Skeletal muscle tissue (tissue), 4 donors: Measurements from ENCODE around the gene SFT2D1. TPM values are rescaled to one million over a fixed set of nuclear protein-coding genes. Genes with fewer than 3 reads are reported as not detected.
"Not testable (repeated sequence)": the region's sequence is repeated elsewhere in the genome, so short reads cannot be mapped to it uniquely, and the experiment has no call there.

Source experiments
- H3K27ac ChIP-seq: one replicate; pipeline ENCODE4 v1.7.0; 2013; ENCODE audit warnings: mild to moderate bottlenecking, low read depth, low read length, inconsistent platforms
- H3K27me3 ChIP-seq, 3 donors: one replicate each; pipeline ENCODE4 v1.7.0; 2013; ENCODE audit warnings: low read length in 3 of 3; ENCODE audit not compliant: control insufficient read depth in 3 of 3, insufficient read depth in 3 of 3
- H3K36me3 ChIP-seq, 3 donors: one replicate each; pipeline ENCODE4 v1.7.0; 2013; ENCODE audit warnings: low read length in 3 of 3; ENCODE audit not compliant: control insufficient read depth in 3 of 3, insufficient read depth in 3 of 3
- H3K4me1 ChIP-seq, 3 donors: one replicate each; pipeline ENCODE4 v1.7.0; 2013; ENCODE audit warnings: low read length in 3 of 3, mild to moderate bottlenecking in 3 of 3; ENCODE audit not compliant: control insufficient read depth in 3 of 3, insufficient read depth in 3 of 3
- H3K4me3 ChIP-seq, 3 donors: one replicate each; pipeline ENCODE4 v1.7.0; 2013; ENCODE audit warnings: low read length in 3 of 3
- H3K9ac ChIP-seq, 3 donors: one replicate each; pipeline ENCODE4 v1.7.0; 2013; ENCODE audit warnings: low read length in 3 of 3, mild to moderate bottlenecking in 3 of 3, moderate library complexity in 2 of 3, low read depth in 1 of 3
- H3K9me3 ChIP-seq, 3 donors: one replicate each; pipeline ENCODE4 v1.7.0; 2013; ENCODE audit warnings: low read length in 3 of 3; ENCODE audit not compliant: control insufficient read depth in 3 of 3
- total RNA-seq: library from RNA; depleted of rRNA; stranded (reverse); fragments of >200 nt; gene quantifications from one replicate; pipeline ENCODE4 v1.2.3, GENCODE V29; 2014
- donor health status: Osteomylitis.

SFT2D1 gene
- total RNA-seq, 1 donor from 2014 or later, result 20.9 TPM

GRCh38 chr6:166351715-166352285 lies 9.5 kb upstream of the SFT2D1 start:
- Histone ChIP-seq H3K4me3 (peak overlapping the region in 2 of 3 donors; percentile 32 to 42), H3K9me3 (no peaks in the 10 kb centered on the region), H3K9ac (peak overlapping the region in 1 of 3 donors; percentile 40), H3K36me3 (no peaks in the 10 kb centered on the region), H3K4me1 (peaks cover 0 to 3% (median 0%) of the 10 kb centered on the region in 3 donors), H3K27me3 (peaks cover 0 to 5% (median 0%) of the 10 kb centered on the region in 3 donors), H3K27ac (no peak overlapping the region)

DNA sequence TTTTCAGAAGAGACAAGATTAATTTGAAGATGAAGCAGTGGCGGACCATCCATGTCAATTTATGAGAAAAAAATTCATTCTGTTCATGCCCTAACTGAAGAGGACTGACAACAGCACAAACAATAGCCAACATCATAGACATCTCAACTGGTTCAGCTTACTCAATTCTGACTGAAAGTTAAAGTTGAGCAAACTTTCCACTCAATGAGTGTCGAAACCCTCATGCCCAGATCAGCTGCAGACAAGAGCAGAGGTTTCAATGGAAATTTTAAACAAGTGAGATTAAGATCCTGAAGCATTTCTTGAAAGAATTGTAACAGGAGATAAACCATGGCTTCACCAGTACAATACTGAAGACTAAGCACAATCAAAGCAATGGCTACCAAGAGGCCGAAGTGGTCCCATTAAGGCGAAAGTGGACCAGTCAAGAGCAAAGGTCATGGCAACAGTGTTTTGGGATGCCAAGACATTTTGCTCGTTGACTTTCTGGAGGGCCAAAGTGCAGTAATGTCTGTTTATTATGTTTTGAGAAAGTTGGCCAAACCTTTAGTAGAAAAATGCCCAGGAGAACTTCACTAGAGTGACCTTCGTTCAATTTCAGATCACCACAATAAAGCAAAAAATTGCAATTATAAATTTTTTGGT lies 6.1 kb upstream of the SFT2D1 start:
- Histone ChIP-seq H3K27me3 (no peaks in the 10 kb centered on the region), H3K36me3 (no peaks in the 10 kb centered on the region), H3K9me3 (no peaks in the 10 kb centered on the region), H3K27ac (no peak overlapping the region), H3K4me3 (no peak overlapping the region), H3K9ac (no peak overlapping the region), H3K4me1 (peaks cover 1 to 3% (median 2%) of the 10 kb centered on the region in 3 donors)

- Histone ChIP-seq H3K9me3 (no peaks in the 10 kb centered on the region), H3K4me3 (no peak overlapping the region), H3K4me1 (peaks cover 4 to 12% (median 8%) of the 10 kb centered on the region in 3 donors), H3K36me3 (no peaks in the 10 kb centered on the region), H3K27ac (no peak overlapping the region), H3K9ac (no peak overlapping the region), H3K27me3 (no peaks in the 10 kb centered on the region)
These were observed 4.6 kb upstream of the SFT2D1 start for GRCh38 chr6:166346965-166347364.

DNA sequence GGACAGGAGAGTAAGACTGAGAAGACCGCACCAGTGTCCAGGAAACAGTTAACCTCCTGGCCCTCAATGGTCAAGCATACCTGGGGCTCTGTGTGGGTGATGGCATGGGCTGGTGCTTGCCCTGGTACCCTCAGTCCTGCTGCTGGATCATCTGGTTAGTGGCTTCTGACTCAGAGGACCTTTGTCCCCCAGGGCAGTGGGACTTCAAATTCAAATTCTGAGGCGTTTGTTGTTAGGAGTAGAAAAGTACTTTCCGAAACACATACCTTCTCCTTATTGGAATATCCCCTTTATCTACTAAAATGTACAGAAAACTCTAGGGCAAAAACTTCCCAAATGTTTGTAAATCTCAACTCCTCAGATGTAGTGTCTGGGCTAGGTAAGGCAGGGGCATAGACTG lies 4.1 kb upstream of the SFT2D1 start:
- H3K4me1 ChIP-seq, result peaks cover 7 to 11% (median 11%) of the 10 kb centered on the region in 3 donors
- H3K9me3 ChIP-seq, result no peaks in the 10 kb centered on the region
- no peaks in the 10 kb centered on the region for H3K27me3 ChIP-seq
- H3K27ac ChIP-seq, result no peak overlapping the region
- no peak overlapping the region for H3K9ac ChIP-seq
- no peak overlapping the region for H3K4me3 ChIP-seq
- no peaks in the 10 kb centered on the region for H3K36me3 ChIP-seq

DNA sequence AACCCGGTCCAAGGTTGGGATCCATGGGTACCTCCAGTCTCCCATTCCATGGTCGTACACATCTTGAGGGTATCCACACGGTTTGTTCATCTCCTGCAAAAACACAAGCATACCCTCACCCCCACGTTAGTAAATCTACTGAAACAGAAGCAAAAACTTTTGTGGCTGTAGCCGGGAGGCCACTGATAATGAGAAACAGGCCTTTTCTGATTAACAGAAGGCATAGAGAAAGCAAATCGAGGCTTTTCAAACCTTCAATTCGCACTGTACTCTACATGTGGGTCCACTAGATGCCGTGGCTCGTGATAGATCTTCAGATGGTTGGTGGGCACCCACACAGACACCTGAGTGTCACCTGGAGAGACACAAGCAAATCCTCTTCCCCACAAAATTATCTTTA lies 3.3 kb upstream of the SFT2D1 start:
- H3K4me1 ChIP-seq, result peaks cover 10 to 13% (median 12%) of the 10 kb centered on the region in 3 donors
- not testable (repeated sequence) for H3K4me3 ChIP-seq, H3K9me3 ChIP-seq, H3K27ac ChIP-seq, H3K36me3 ChIP-seq, H3K9ac ChIP-seq, H3K27me3 ChIP-seq

- not testable (repeated sequence) for H3K27me3 ChIP-seq, H3K4me3 ChIP-seq, H3K36me3 ChIP-seq, H3K27ac ChIP-seq, H3K9me3 ChIP-seq, H3K9ac ChIP-seq
- peaks cover 10 to 18% (median 13%) of the 10 kb centered on the region in 3 donors for H3K4me1 ChIP-seq
These were observed 2.6 kb upstream of the SFT2D1 start for GRCh38 chr6:166344921-166345320.

DNA sequence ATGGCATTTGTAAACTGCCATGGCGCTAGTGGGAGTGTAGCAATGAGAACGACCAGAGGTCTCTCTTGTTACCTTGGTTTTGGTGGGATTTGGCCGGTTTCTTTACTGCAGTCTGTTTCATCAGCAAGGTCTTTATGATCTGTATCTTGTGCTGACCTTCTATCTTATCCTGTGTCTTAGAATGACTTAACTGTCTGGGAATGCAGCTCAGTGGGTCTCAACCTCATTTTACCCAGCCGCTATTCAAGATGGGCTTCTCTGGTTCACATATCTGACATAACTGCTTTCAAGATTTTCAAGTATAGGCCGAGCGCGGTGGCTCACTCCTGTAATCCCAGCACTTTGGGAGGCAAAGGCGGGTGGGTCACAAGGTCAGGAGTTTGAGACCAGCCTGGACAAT lies 1.9 kb upstream of the SFT2D1 start:
- Histone ChIP-seq H3K9me3 (no peaks in the 10 kb centered on the region), H3K9ac (no peak overlapping the region), H3K4me3 (no peak overlapping the region), H3K36me3 (peaks cover 0 to 4% (median 0%) of the 10 kb centered on the region in 3 donors), H3K27me3 (no peaks in the 10 kb centered on the region), H3K27ac (no peak overlapping the region), H3K4me1 (peaks cover 10 to 18% (median 13%) of the 10 kb centered on the region in 3 donors)

- Histone ChIP-seq H3K27me3 (no peaks in the 10 kb centered on the region), H3K27ac (peak overlapping the region; percentile 90), H3K4me1 (peaks cover 13 to 28% (median 13%) of the 10 kb centered on the region in 3 donors), H3K9ac (peak overlapping the region; percentile 96 to 98 (median 98)), H3K9me3 (no peaks in the 10 kb centered on the region), H3K4me3 (peak overlapping the region; percentile 94 to 99 (median 99)), H3K36me3 (peaks cover 0 to 4% (median 0%) of the 10 kb centered on the region in 3 donors)
These were observed 774 bp upstream of the SFT2D1 start for GRCh38 chr6:166343150-166343487.

DNA sequence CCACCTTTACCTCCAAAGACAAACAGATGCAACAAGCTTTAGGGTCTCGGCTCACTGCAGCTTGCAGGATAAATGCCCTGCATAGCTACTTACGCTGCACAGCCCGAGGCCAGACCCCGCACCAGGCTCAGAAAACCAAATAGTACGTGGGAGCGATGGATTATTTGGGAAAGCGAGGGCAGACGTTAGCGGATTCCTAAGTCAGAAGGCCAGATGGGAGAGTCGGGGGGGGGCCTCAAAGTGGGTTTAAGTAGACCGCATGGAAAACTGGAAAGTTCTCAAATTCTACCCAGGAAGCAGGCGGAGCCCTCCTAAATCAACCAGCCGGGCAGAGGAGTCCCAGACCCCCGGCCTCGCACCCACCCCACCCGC lies 382 bp downstream of the SFT2D1 start:
- Histone ChIP-seq H3K4me3 (peak overlapping the region; percentile 94 to 99 (median 99)), H3K4me1 (peaks cover 13 to 32% (median 18%) of the 10 kb centered on the region in 3 donors), H3K36me3 (peaks cover 6 to 8% (median 7%) of the 10 kb centered on the region in 3 donors), H3K9ac (peak overlapping the region; percentile 96 to 98 (median 98)), H3K9me3 (no peaks in the 10 kb centered on the region), H3K27me3 (no peaks in the 10 kb centered on the region), H3K27ac (peak overlapping the region; percentile 90)

- peaks cover 13 to 37% (median 19%) of the 10 kb centered on the region in 3 donors for H3K4me1 ChIP-seq
- no peak overlapping the region for H3K27ac ChIP-seq
- peak overlapping the region; percentile 94 to 99 (median 99) for H3K4me3 ChIP-seq
- H3K36me3 ChIP-seq, result peaks cover 7 to 9% (median 7%) of the 10 kb centered on the region in 3 donors
- H3K9ac ChIP-seq, result peak overlapping the region; percentile 96 to 98 (median 98)
- H3K27me3 ChIP-seq, result no peaks in the 10 kb centered on the region
- H3K9me3 ChIP-seq, result no peaks in the 10 kb centered on the region
These were observed 881 bp downstream of the SFT2D1 start for GRCh38 chr6:166341464-166341863.
